Hepatocyte (in vitro differentiated cells): ENCODE results near the gene USP6NL.

Experiments used
- EZH2phosphoT487 ChIP-seq: fragments of 200-600 bp; sonication (generic); IDR thresholded peaks from one replicate; pipeline ENCODE4 v1.6.1; 2018; ENCODE audit warnings: antibody characterized with exemption, mild to moderate bottlenecking, low read depth, moderate library complexity; ENCODE audit not compliant: unreplicated experiment, severe bottlenecking
- TF ChIP-seq, protein P1 (sequence below): fragments of 200-600 bp; sonication (generic); IDR thresholded peaks from 2 replicates; pipeline ENCODE4 v1.5.1; 2016; ENCODE audit warnings: antibody characterized with exemption, mild to moderate bottlenecking; ENCODE audit not compliant: poor library complexity

DNA sequence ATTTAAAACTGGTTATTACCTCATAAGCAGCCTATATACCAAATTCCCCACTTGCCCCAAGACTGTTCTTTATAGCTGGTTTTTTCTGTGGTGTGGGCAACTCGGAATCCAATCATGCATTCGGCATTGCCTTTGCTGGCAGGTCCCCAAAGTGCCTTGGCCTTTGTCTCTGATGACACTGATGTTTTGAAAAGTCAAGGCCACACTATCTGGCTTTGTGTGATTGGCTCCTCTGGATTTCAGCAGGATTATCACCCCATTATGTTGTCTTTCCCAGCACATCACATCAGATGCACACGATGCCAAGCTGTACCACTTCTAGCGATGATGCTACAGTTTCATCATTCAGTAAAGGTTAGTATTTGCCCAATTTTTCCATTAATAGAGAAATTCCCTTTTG lies 97.7 kb downstream of the USP6NL start:
- TF ChIP-seq, protein P1, sequence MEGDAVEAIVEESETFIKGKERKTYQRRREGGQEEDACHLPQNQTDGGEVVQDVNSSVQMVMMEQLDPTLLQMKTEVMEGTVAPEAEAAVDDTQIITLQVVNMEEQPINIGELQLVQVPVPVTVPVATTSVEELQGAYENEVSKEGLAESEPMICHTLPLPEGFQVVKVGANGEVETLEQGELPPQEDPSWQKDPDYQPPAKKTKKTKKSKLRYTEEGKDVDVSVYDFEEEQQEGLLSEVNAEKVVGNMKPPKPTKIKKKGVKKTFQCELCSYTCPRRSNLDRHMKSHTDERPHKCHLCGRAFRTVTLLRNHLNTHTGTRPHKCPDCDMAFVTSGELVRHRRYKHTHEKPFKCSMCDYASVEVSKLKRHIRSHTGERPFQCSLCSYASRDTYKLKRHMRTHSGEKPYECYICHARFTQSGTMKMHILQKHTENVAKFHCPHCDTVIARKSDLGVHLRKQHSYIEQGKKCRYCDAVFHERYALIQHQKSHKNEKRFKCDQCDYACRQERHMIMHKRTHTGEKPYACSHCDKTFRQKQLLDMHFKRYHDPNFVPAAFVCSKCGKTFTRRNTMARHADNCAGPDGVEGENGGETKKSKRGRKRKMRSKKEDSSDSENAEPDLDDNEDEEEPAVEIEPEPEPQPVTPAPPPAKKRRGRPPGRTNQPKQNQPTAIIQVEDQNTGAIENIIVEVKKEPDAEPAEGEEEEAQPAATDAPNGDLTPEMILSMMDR, result no peak
- no peak for TF ChIP-seq EZH2phosphoT487
